Tibial artery (tissue), 4 donors: ENCODE data around the gene POLR2B.

Source experiments
- DNase-seq, 2 donors: peaks; one replicate each; pipeline ENCODE4 v3.0.0-alpha.2; 2019
- H3K27ac ChIP-seq, 2 donors: fragments of 200-600 bp; sonication (generic) in 1 of 2; 1 replicate in 1 of 2; 2 replicates in 1 of 2; pipeline ENCODE4 v1.5.1; 2018 to 2019; ENCODE audit warnings: mild to moderate bottlenecking in 1 of 2
- H3K27me3 ChIP-seq, 2 donors: fragments of 200-600 bp; sonication (generic) in 1 of 2; one replicate each; pipeline versions ENCODE4 v1.5.1 to v1.6.0; 2016 to 2019
- H3K36me3 ChIP-seq, 3 donors: fragments of 200-600 bp; sonication (generic) in 2 of 3; one replicate each; pipeline ENCODE4 v1.5.1; 2016 to 2019; ENCODE audit warnings: mild to moderate bottlenecking in 2 of 3
- H3K4me1 ChIP-seq, 4 donors: fragments of 200-600 bp; sonication (generic) in 2 of 4; 1 replicate in 3 of 4; 2 replicates in 1 of 4; pipeline ENCODE4 v1.5.1; 2016 to 2019
- H3K4me3 ChIP-seq, 2 donors: fragments of 200-600 bp; sonication (generic) in 1 of 2; 1 replicate in 1 of 2; 2 replicates in 1 of 2; pipeline ENCODE4 v1.5.1; 2018 to 2019; ENCODE audit warnings: mild to moderate bottlenecking in 2 of 2
- H3K9me3 ChIP-seq, 3 donors: fragments of 200-600 bp; sonication (generic) in 1 of 3; one replicate each; pipeline ENCODE4 v1.5.1; 2016 to 2019
- intact Hi-C: fragments of 100-400 bp; cut with DNase I; formaldehyde crosslinking; loops from one replicate; pipeline ENCODE4 v1.15.0; 2023; ENCODE audit warnings: low total_unique reads
- TF ChIP-seq, protein P1 (sequence below), 2 experiments: fragments of 200-600 bp in 1 of 2; fragments of 450-650 bp in 1 of 2; IDR thresholded peaks; one replicate each; pipeline ENCODE4 v1.5.1; 2017 to 2019; ENCODE audit warnings: antibody characterized with exemption in 2 of 2, mild to moderate bottlenecking in 1 of 2, moderate library complexity in 1 of 2

The POLR2B gene

DNA sequence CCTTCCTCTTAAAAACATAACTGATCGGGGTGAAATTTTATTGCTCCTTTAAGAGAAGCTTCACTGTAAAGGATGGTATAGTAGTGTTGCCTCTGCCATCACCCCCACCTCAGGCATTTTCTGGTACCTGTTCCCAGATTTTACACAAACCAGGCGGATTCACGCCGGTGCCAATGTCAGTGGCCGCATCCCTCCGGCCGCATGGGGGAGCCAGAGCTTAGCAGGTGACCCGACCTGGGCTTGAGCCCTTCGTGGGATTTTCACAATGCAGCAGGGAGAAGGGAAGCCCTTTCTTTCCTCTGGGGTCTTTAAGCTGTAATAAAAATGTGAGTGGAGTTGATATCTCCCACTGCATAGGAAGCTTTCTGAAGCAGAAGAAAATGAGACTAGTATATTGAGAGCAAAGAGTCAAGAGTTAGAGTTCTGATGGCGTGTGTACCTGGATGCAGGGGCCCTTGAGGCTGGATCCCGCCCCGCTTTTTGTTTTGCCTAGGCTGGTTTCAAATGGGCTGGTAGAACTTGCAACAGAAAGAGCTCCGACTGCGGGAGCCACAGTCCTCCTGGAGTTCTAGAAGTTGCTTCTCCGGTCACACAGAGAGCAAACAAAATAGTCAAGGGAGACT is 59.4 kb downstream of the POLR2B start:
- Histone ChIP-seq H3K27ac (peak overlapping the region; percentile 79 to 82), H3K36me3 (peaks cover 4 to 8% (median 5%) of the 10 kb centered on the region in 3 donors), H3K9me3 (no peaks in the 10 kb centered on the region), H3K27me3 (no peaks in the 10 kb centered on the region), H3K4me1 (peaks cover 0 to 87% (median 37%) of the 10 kb centered on the region in 4 donors), H3K4me3 (no peak overlapping the region)
- intact Hi-C loops = loop anchor here (5.0 kb wide), 1 partner anchor 124 kb away; no protein-coding TSS in a partner anchor
- TF ChIP-seq, protein P1, sequence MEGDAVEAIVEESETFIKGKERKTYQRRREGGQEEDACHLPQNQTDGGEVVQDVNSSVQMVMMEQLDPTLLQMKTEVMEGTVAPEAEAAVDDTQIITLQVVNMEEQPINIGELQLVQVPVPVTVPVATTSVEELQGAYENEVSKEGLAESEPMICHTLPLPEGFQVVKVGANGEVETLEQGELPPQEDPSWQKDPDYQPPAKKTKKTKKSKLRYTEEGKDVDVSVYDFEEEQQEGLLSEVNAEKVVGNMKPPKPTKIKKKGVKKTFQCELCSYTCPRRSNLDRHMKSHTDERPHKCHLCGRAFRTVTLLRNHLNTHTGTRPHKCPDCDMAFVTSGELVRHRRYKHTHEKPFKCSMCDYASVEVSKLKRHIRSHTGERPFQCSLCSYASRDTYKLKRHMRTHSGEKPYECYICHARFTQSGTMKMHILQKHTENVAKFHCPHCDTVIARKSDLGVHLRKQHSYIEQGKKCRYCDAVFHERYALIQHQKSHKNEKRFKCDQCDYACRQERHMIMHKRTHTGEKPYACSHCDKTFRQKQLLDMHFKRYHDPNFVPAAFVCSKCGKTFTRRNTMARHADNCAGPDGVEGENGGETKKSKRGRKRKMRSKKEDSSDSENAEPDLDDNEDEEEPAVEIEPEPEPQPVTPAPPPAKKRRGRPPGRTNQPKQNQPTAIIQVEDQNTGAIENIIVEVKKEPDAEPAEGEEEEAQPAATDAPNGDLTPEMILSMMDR (IDR thresholded peaks at IDR 0.05) = peak; percentile 77 to 85
- peak; percentile 65 to 84 for DNase-seq

GRCh38 chr4:57039345-57039744 is 60.6 kb downstream of the POLR2B start:
- peaks cover 2 to 99% (median 49%) of the 10 kb centered on the region in 4 donors for H3K4me1 ChIP-seq
- no peak for DNase-seq
- H3K4me3 ChIP-seq = no peak overlapping the region
- no peaks in the 10 kb centered on the region for H3K9me3 ChIP-seq
- TF ChIP-seq, protein P1 (IDR thresholded peaks at IDR 0.05) = no peak
- H3K27me3 ChIP-seq = no peaks in the 10 kb centered on the region
- intact Hi-C loops = loop anchor here (5.0 kb wide), 1 partner anchor 123 kb away; no protein-coding TSS in a partner anchor
- H3K27ac ChIP-seq = peak overlapping the region; percentile 79 to 82
- peaks cover 0 to 7% (median 0%) of the 10 kb centered on the region in 3 donors for H3K36me3 ChIP-seq

DNA sequence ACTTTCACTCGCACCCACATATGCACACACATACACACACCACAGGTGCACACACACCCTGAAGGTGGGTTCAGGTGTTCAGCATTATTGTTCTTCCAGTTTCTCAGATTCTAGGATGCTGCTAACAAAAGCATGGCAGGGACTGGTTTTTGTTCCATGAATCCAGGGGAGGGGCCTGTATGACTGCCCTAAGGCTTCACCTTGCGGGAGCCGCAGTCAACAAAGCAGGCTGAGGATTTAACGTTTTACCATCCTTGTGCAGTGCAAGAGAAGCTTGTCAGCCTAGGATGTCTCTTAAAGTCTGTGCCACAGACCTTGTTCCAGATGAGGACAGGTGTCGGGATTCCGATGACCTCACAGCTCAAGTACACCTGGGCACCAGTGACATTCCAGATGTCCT is 61.8 kb downstream of the POLR2B start:
- Histone ChIP-seq H3K27ac (peak overlapping the region; percentile 79 to 82), H3K4me1 (peaks cover 5 to 100% (median 55%) of the 10 kb centered on the region in 4 donors), H3K27me3 (no peaks in the 10 kb centered on the region), H3K4me3 (no peak overlapping the region), H3K36me3 (peaks cover 0 to 5% (median 0%) of the 10 kb centered on the region in 3 donors), H3K9me3 (no peaks in the 10 kb centered on the region)
- intact Hi-C loops = loop anchor here (5.0 kb wide), 1 partner anchor 67 kb away; no protein-coding TSS in a partner anchor
- no peak for DNase-seq
- TF ChIP-seq, protein P1 (IDR thresholded peaks at IDR 0.05) = no peak

GRCh38 chr4:57041020-57041419 is 62.3 kb downstream of the POLR2B start:
- DNase-seq = no peak
- Histone ChIP-seq H3K9me3 (no peaks in the 10 kb centered on the region), H3K27me3 (no peaks in the 10 kb centered on the region), H3K36me3 (peaks cover 0 to 4% (median 0%) of the 10 kb centered on the region in 3 donors), H3K4me3 (no peak overlapping the region), H3K27ac (peak overlapping the region; percentile 79 to 82), H3K4me1 (peaks cover 5 to 100% (median 58%) of the 10 kb centered on the region in 4 donors)
- intact Hi-C loops = loop anchor here (5.0 kb wide), 1 partner anchor 66 kb away; no protein-coding TSS in a partner anchor
- TF ChIP-seq, protein P1 (IDR thresholded peaks at IDR 0.05) = no peak

DNA sequence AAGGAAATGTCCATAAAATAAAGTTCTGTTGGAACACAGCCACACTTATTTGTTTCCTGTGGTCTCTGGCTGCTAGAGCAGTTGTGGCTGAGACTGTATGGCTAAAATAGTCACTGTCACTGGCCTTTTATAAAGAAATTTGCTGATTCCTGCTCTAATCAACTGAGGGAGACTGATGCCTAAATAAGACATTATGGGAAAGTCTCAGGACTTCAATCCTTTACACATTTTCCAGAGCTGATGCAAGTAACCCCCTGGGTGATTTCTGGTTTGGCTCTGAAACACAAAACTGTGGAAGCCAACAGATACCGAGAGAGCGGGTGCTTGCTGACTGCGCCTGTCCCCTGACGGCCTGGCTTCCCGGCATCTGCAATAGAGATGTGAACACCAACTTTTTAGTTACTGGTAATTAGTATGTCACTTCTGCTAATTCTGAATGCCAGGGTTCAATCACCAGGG is 64.0 kb downstream of the POLR2B start:
- peaks cover 5 to 99% (median 63%) of the 10 kb centered on the region in 4 donors for H3K4me1 ChIP-seq
- TF ChIP-seq, protein P1 (IDR thresholded peaks at IDR 0.05) = no peak
- H3K4me3 ChIP-seq = peak overlapping the region in 1 of 2 donors; percentile 23
- peak overlapping the region; percentile 79 to 82 for H3K27ac ChIP-seq
- H3K27me3 ChIP-seq = no peaks in the 10 kb centered on the region
- peak in 1 of 2 donors; percentile 71 for DNase-seq
- H3K36me3 ChIP-seq = peaks cover 0 to 4% (median 0%) of the 10 kb centered on the region in 3 donors
- intact Hi-C loops = loop anchor here (5.0 kb wide), 1 partner anchor 65 kb away; no protein-coding TSS in a partner anchor
- H3K9me3 ChIP-seq = no peaks in the 10 kb centered on the region
